H9 (cell line): ENCODE data around the gene PLEKHD1. TPM values are rescaled to one million over a fixed set of nuclear protein-coding genes. Genes with fewer than 3 reads are reported as not detected.

Source experiments
- DNase-seq: peaks from one replicate; pipeline ENCODE4 v3.0.0-alpha.2; 2017
- H2AFZ ChIP-seq: one replicate; pipeline ENCODE4 v1.6.1; 2013; ENCODE audit warnings: mild to moderate bottlenecking, low read length, control low read depth, moderate library complexity
- H2AK5ac ChIP-seq: 2 replicates; pipeline ENCODE4 v1.6.1; 2013; ENCODE audit warnings: low read length, control low read depth, mixed read lengths; ENCODE audit not compliant: insufficient read length
- H2BK120ac ChIP-seq: one replicate; pipeline ENCODE4 v1.6.1; 2013; ENCODE audit warnings: low read depth, mild to moderate bottlenecking, low read length, control low read depth, inconsistent platforms; ENCODE audit not compliant: poor library complexity, severe bottlenecking
- H2BK12ac ChIP-seq: 2 replicates; pipeline ENCODE4 v1.6.1; 2013; ENCODE audit warnings: low read length, control low read depth, mixed read lengths, low read depth; ENCODE audit not compliant: insufficient read length
- H2BK15ac ChIP-seq: 2 replicates; pipeline ENCODE4 v1.6.1; 2013; ENCODE audit warnings: low read depth, low read length, control low read depth
- H2BK20ac ChIP-seq: one replicate; pipeline ENCODE4 v1.6.1; 2013; ENCODE audit warnings: low read depth, mild to moderate bottlenecking, low read length, control low read depth, inconsistent platforms; ENCODE audit not compliant: poor library complexity, severe bottlenecking
- H2BK5ac ChIP-seq: 2 replicates; pipeline ENCODE4 v1.6.1; 2013; ENCODE audit warnings: low read length, control low read depth, mixed read lengths; ENCODE audit not compliant: insufficient read length
- H3K14ac ChIP-seq: 2 replicates; pipeline ENCODE4 v1.6.1; 2013; ENCODE audit warnings: low read length, control low read depth; ENCODE audit not compliant: insufficient read depth
- H3K18ac ChIP-seq: 2 replicates; pipeline ENCODE4 v1.6.1; 2013; ENCODE audit warnings: low read depth, mild to moderate bottlenecking, mixed read lengths, low read length, control low read depth; ENCODE audit not compliant: insufficient read length
- H3K23ac ChIP-seq: 2 replicates; pipeline ENCODE4 v1.6.1; 2013; ENCODE audit warnings: low read length, control low read depth, mixed read lengths, low read depth; ENCODE audit not compliant: insufficient read length
- H3K23me2 ChIP-seq: 2 replicates; pipeline ENCODE4 v1.6.1; 2013; ENCODE audit warnings: low read depth, mild to moderate bottlenecking, mixed read lengths, low read length, control low read depth; ENCODE audit not compliant: insufficient read length, poor library complexity, severe bottlenecking
- H3K27ac ChIP-seq: 2 replicates; pipeline ENCODE4 v1.5.1; 2013; ENCODE audit warnings: low read length, control low read depth, mixed read lengths, low read depth; ENCODE audit not compliant: insufficient read length
- H3K27me3 ChIP-seq: 2 replicates; pipeline ENCODE4 v1.6.1; 2013; ENCODE audit warnings: low read length, control low read depth, inconsistent platforms; ENCODE audit not compliant: insufficient read depth
- H3K4ac ChIP-seq: 2 replicates; pipeline ENCODE4 v1.6.1; 2013; ENCODE audit warnings: low read depth, mild to moderate bottlenecking, control low read depth, inconsistent platforms, low read length, moderate library complexity
- H3K4me1 ChIP-seq: 2 replicates; pipeline ENCODE4 v1.6.1; 2013; ENCODE audit warnings: low read length, control low read depth, inconsistent platforms; ENCODE audit not compliant: insufficient read depth
- H3K4me2 ChIP-seq: 2 replicates; pipeline ENCODE4 v1.6.1; 2013; ENCODE audit warnings: low read length, control low read depth, mixed read lengths; ENCODE audit not compliant: insufficient read length, insufficient read depth
- H3K56ac ChIP-seq: 2 replicates; pipeline ENCODE4 v1.6.1; 2013; ENCODE audit warnings: low read depth, mild to moderate bottlenecking, mixed read lengths, low read length, control low read depth; ENCODE audit not compliant: insufficient read length
- H3K79me1 ChIP-seq: 2 replicates; pipeline ENCODE4 v1.6.1; 2013; ENCODE audit warnings: low read depth, mild to moderate bottlenecking, moderate library complexity, low read length, control low read depth, inconsistent platforms; ENCODE audit not compliant: insufficient read depth, poor library complexity, severe bottlenecking
- H3K79me2 ChIP-seq: 2 replicates; pipeline ENCODE4 v1.6.1; 2013; ENCODE audit warnings: low read length, control low read depth, inconsistent platforms; ENCODE audit not compliant: insufficient read depth
- H3K9ac ChIP-seq: 2 replicates; pipeline ENCODE4 v1.6.1; 2013; ENCODE audit warnings: low read length, control low read depth, mixed read lengths; ENCODE audit not compliant: insufficient read length; ENCODE audit errors: extremely low read depth
- H3K9me3 ChIP-seq: one replicate; pipeline ENCODE4 v1.6.1; 2013; ENCODE audit warnings: low read depth, low read length, inconsistent platforms; ENCODE audit not compliant: control insufficient read depth
- H3T11ph ChIP-seq: one replicate; pipeline ENCODE4 v1.6.1; 2013; ENCODE audit warnings: mild to moderate bottlenecking, low read length, control low read depth, inconsistent platforms
- H4K20me1 ChIP-seq: one replicate; pipeline ENCODE4 v1.6.1; 2013; ENCODE audit not compliant: control insufficient read depth, insufficient read length, insufficient read depth
- H4K5ac ChIP-seq: 2 replicates; pipeline ENCODE4 v1.6.1; 2013; ENCODE audit warnings: low read depth, mild to moderate bottlenecking, mixed read lengths, low read length, control low read depth; ENCODE audit not compliant: insufficient read length
- H4K8ac ChIP-seq: replicated peaks from 2 replicates; pipeline ENCODE4 v1.6.1; 2013; ENCODE audit warnings: low read length, control low read depth, mixed read lengths, low read depth; ENCODE audit not compliant: insufficient read length
- H4K91ac ChIP-seq: 2 replicates; pipeline ENCODE4 v1.6.1; 2013; ENCODE audit warnings: low read depth, mild to moderate bottlenecking, moderate library complexity, mixed read lengths, low read length, control low read depth; ENCODE audit not compliant: insufficient read length
- H3K27ac Mint-ChIP-seq, 3 experiments: 2 replicates in 2 of 3; 3 replicates in 1 of 3; pipeline ENCODE4 v1.8.0; 2020 to 2021; ENCODE audit warnings: mixed read lengths in 3 of 3, mild to moderate bottlenecking in 1 of 3, moderate library complexity in 1 of 3
- H3K27me3 Mint-ChIP-seq: 2 replicates; pipeline ENCODE4 v1.8.0; 2021; ENCODE audit warnings: low read depth, mild to moderate bottlenecking, moderate library complexity, mixed read lengths
- H3K36me3 Mint-ChIP-seq, 3 experiments: 2 replicates in 2 of 3; 3 replicates in 1 of 3; pipeline ENCODE4 v1.8.0; 2020 to 2021; ENCODE audit warnings: low read depth in 3 of 3, mixed read lengths in 3 of 3; ENCODE audit not compliant: insufficient read depth in 1 of 3
- H3K4me1 Mint-ChIP-seq, 2 experiments: 2 replicates each; pipeline ENCODE4 v1.8.0; 2020; ENCODE audit warnings: mixed read lengths in 2 of 2
- H3K4me3 Mint-ChIP-seq, 2 experiments: 2 replicates in 1 of 2; 3 replicates in 1 of 2; pipeline ENCODE4 v1.8.0; 2020 to 2021; ENCODE audit warnings: mild to moderate bottlenecking in 2 of 2, mixed read lengths in 2 of 2, moderate library complexity in 1 of 2
- H3K9me3 Mint-ChIP-seq, 2 experiments: 2 replicates in 1 of 2; 3 replicates in 1 of 2; pipeline ENCODE4 v1.8.0; 2020; ENCODE audit warnings: mild to moderate bottlenecking in 2 of 2, mixed read lengths in 2 of 2, moderate library complexity in 1 of 2
- WGBS: extraction: QIAGEN DNeasy Blood & Tissue Kit; methylation state at CpG from one replicate; pipeline ENCODE4 v1.1.7; 2013; ENCODE audit warnings: missing lambda C conversion rate, low lambda C conversion rate, mixed read lengths; ENCODE audit not compliant: insufficient read length; ENCODE audit errors: extremely low coverage; 5-methylcytosine and 5-hydroxymethylcytosine counted together
- total RNA-seq: library from RNA; stranded (reverse); gene quantifications from 2 replicates; pipeline ENCODE4 v1.2.1, GENCODE V29; 2021
- TF ChIP-seq, protein P1 (sequence below): fragments of 200-600 bp; sonication (generic); conservative IDR thresholded peaks from 3 replicates; pipeline ENCODE4 v1.8.0; 2021; ENCODE audit warnings: antibody characterized with exemption, mild to moderate bottlenecking

The PLEKHD1 gene
- total RNA-seq, 1 experiment from 2014 or later: 0.37 TPM

GRCh38 chr14:69485701-69486100 is 1.2 kb downstream of the PLEKHD1 start:
- no peak overlapping the region for H2BK12ac ChIP-seq
- no peak overlapping the region for H3K27ac ChIP-seq
- H3K27me3 Mint-ChIP-seq: peaks cover 72% of the 10 kb centered on the region
- no peak overlapping the region for H2BK5ac ChIP-seq
- H3K79me2 ChIP-seq: no peaks in the 10 kb centered on the region
- no peak overlapping the region for H3T11ph ChIP-seq
- TF ChIP-seq, protein P1, sequence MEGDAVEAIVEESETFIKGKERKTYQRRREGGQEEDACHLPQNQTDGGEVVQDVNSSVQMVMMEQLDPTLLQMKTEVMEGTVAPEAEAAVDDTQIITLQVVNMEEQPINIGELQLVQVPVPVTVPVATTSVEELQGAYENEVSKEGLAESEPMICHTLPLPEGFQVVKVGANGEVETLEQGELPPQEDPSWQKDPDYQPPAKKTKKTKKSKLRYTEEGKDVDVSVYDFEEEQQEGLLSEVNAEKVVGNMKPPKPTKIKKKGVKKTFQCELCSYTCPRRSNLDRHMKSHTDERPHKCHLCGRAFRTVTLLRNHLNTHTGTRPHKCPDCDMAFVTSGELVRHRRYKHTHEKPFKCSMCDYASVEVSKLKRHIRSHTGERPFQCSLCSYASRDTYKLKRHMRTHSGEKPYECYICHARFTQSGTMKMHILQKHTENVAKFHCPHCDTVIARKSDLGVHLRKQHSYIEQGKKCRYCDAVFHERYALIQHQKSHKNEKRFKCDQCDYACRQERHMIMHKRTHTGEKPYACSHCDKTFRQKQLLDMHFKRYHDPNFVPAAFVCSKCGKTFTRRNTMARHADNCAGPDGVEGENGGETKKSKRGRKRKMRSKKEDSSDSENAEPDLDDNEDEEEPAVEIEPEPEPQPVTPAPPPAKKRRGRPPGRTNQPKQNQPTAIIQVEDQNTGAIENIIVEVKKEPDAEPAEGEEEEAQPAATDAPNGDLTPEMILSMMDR: no peak
- no peaks in the 10 kb centered on the region; a peak in 1 of 7 replicates for H3K36me3 Mint-ChIP-seq
- H3K4me1 Mint-ChIP-seq: peaks cover 18 to 19% of the 10 kb centered on the region in 2 experiments
- peak overlapping the region in 1 of 2 experiments; percentile 44; a peak in 2 of 5 replicates for H3K4me3 Mint-ChIP-seq
- H4K20me1 ChIP-seq: no peaks in the 10 kb centered on the region
- no peak overlapping the region for H2BK120ac ChIP-seq
- no peak overlapping the region for H2AK5ac ChIP-seq
- peaks cover 13% of the 10 kb centered on the region for H3K23me2 ChIP-seq
- H3K79me1 ChIP-seq: no peaks in the 10 kb centered on the region
- no peak overlapping the region for H3K14ac ChIP-seq
- no peak overlapping the region for H3K4ac ChIP-seq
- H2BK15ac ChIP-seq: no peak overlapping the region
- H3K4me1 ChIP-seq: no peaks in the 10 kb centered on the region
- H4K5ac ChIP-seq: no peak overlapping the region
- WGBS: no CpG with 5 or more reads among the region's 6 CpGs
- no peaks in the 10 kb centered on the region for H3K9me3 ChIP-seq
- H3K27me3 ChIP-seq: peaks cover 33% of the 10 kb centered on the region; the same call in 1 of the 2 replicates
- 0 out of 5 replicates have a peak, but pooled peaks cover 0 to 2% of the 10 kb centered on the region in 2 experiments for H3K9me3 Mint-ChIP-seq
- H3K56ac ChIP-seq: no peak overlapping the region
- H2AFZ ChIP-seq: no peak overlapping the region
- no peak overlapping the region for H3K18ac ChIP-seq
- no peak overlapping the region for H4K91ac ChIP-seq
- H3K27ac Mint-ChIP-seq: no peak overlapping the region
- no peak for DNase-seq
- no peak overlapping the region for H4K8ac ChIP-seq
- H3K9ac ChIP-seq: no peak overlapping the region
- H3K4me2 ChIP-seq: no peak overlapping the region
- H3K23ac ChIP-seq: no peak overlapping the region
- no peak overlapping the region for H2BK20ac ChIP-seq
